Measurements from ENCODE around the gene PLEKHH2.
A peak's percentile ranks its signal among the peaks of the same experiment; 100 is the strongest.
"Not testable (repeated sequence)": the region's sequence is repeated elsewhere in the genome, so short reads cannot be mapped to it uniquely, and the experiment has no call there.

PLEKHH2 gene

DNA sequence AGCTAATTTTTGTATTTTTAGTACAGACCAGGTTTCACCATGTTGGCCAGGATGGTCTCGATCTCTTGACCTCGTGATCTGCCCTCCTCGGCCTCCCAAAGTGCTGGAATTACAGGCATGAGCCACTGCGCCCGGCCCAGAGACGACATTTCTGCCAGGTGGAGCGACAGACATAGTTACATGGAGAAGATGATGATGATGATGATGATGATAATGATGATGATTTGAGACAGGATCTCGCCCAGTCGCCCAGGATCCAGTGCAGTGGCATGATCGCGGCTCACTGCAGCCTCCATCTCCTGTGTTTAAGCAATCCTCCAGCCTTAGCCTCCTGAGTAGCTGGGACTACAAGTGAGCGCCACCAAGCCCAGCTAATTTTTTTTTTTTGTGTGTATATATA lies 907 bp upstream of the PLEKHH2 start:
- DNase-seq (ENCODE audit: low read depth in 1 of 2, low spot score in 1 of 2): not testable (repeated sequence)

DNA sequence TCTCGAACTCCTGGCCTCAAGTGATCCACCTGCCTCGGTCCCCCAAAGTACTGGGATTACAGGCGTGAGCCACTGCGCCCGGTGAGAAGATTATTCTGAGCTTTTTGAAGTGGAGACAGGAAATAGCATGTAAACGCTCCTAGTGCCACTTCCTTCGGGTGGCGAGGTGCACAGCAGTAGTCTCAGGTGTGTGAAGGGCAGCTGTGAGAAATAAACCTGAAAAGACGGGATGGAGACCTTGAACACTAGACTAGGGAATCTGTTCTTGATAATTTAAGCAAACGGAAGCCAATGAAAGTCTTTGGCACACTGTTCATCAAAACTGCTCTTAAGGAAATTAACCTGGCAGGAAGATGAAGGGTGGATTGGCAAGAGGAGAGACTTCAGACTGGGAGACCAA lies 439 bp upstream of the PLEKHH2 start:
- DNase-seq (ENCODE audit: low read depth in 1 of 2, low spot score in 1 of 2): no peak

- DNase-seq (ENCODE audit: low read depth in 1 of 2, low spot score in 1 of 2): no peak
Measured at GRCh38 chr2:43642363-43642762, 5.3 kb downstream of the PLEKHH2 start.

- no peak for DNase-seq (ENCODE audit: low read depth in 1 of 2, low spot score in 1 of 2)
Measured at GRCh38 chr2:43643680-43644079, 6.6 kb downstream of the PLEKHH2 start.

- DNase-seq (ENCODE audit: low read depth in 1 of 2, low spot score in 1 of 2): no peak
Measured at GRCh38 chr2:43648994-43649701, 12.1 kb downstream of the PLEKHH2 start.

GRCh38 chr2:43653506-43653905 lies 16.4 kb downstream of the PLEKHH2 start:
- no peak for DNase-seq (ENCODE audit: low read depth in 1 of 2, low spot score in 1 of 2)

DNA sequence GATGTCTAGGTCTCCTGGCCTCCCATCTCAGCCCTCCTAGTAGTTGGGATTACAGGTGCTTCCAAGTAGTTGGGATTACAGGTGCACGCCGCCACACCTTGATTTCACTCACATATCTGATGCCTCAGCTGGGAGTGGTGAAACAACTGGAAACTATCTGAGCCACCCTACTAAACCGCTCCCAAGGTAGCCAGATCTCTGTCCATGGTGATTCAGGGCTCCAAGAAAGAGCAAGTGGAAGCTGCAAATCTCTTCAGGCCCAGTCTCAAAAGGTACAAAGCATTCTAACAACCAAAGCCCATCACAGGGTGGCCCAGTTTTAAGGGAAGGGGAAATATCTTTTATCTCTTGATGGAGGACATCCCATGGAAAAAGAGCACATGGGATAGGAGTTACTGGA lies 20.2 kb downstream of the PLEKHH2 start:
- DNase-seq (ENCODE audit: low read depth in 1 of 2, low spot score in 1 of 2): no peak

DNA sequence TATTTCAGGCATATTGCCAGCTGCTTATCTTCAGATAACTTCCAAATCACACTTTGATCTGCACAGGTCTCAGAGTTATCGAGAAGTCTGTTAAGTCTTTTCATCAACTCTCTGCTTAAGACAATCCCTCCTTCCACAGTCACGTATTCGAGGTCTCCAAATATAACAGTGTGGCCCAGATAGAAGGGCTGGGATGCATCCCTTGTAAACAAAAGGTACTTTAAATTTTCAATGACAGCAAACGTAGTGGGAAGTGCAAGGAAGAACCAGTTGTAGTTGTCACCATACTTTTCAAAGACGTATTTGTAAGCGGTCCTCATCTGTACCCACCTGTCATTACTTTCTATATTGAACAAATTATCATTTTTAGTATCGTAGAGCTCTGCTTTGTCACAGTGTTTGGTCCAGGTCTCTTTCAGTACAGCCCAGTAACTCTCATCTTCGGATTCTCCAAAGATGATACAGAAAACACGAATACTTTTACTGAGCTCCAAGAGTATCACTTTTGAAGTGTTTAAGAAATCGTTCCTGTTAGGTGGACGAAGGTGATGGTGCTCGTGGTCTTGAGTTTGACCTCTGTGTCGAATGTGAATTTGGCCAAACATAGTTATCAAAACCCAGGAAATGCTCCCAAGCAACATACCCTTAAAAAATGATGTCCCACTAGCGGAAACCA lies 38.7 kb downstream of the PLEKHH2 start:
- DNase-seq (ENCODE audit: low read depth in 1 of 2, low spot score in 1 of 2): no peak

DNA sequence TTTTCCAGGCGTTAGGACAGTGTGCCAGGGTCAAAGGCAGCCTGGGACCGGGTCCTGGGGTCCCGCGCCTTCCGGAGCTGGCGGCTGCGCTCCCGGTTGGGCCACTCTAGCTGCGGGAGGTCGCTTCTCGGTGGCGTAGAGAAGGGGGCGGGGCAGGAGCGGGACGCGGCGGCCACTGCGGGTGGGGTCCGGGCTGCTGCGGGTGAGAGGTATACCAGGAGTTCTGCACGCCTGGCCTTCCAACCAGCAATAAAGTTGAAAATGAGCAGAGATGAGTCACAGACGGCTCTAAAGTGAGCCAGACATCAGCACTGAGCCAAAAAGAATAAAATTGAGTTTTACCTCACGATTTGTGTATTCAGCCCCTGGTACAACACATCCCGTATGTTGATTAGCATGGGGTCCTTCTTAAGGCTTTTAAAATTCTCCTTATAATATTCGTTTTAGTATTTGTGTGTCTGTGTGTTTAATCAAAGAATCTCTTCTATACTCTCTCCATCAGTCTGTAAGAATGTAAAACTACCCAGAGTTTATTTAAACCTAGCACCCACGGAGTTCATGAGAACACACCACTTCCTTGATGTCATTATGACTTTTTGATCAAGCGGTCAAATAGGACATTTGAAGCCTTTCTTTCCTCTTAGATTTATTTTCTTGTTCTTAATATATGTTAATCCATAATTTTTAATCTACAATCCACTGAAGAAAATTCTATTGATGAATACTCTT lies 39.4 kb downstream of the PLEKHH2 start, which contains the start of gene C1GALT1C1L:
TSS of gene C1GALT1C1L (minus strand) at position 108 of the 729 bp plus-strand sequence. CDS start at position 1, 107 bp downstream.
- peak in 1 of 2 donors; percentile 14 for DNase-seq (ENCODE audit: low read depth in 1 of 2, low spot score in 1 of 2)

DNA sequence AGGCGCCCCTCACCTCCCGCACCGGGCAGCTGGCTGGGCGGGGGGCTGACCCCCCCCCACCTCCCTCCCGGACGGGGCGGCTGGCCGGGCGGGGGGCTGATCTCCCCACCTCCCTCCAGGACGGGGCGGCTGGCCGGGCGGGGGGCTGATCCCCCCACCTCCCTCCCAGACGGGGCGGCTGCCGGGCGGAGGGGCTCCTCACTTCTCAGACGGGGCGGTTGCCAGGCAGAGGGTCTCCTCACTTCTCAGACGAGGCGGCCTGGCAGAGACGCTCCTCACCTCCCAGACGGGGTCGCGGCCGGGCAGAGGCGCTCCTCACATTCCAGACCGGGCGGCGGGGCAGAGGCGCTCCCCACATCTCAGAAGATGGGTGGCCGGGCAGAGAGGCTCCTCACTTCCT lies 40.7 kb downstream of the PLEKHH2 start:
- not testable (repeated sequence) for DNase-seq (ENCODE audit: low read depth in 1 of 2, low spot score in 1 of 2)

GRCh38 chr2:43685357-43685756 lies 48.3 kb downstream of the PLEKHH2 start:
- DNase-seq (ENCODE audit: low read depth in 1 of 2, low spot score in 1 of 2): no peak

GRCh38 chr2:43689999-43690398 lies 52.9 kb downstream of the PLEKHH2 start:
- DNase-seq (ENCODE audit: low read depth in 1 of 2, low spot score in 1 of 2): no peak

DNA sequence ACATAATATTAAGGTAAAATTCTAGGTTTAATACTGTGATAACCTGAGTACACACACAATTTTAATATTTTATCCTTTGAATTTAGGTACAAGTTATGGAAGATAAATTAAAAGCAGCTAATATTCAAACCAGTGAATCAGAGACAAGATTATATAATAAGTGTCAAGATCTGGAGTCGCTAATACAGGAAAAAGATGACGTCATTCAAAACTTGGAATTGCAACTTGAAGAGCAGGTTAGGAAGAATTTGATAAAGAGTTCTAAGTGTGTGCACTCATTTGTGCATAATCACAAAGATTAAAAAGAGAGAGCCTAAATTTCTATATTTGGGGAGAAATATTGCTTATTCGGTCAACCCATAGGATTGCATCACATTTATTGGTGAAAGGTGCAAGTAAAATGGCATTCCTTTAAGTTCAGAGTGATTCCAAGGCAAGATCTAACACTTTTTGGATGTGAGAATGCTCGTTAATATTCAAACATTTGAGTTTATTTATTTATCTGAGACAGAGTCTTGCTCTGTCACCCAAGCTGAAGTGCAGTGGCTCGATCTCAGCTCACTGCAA lies 55.5 kb downstream of the PLEKHH2 start:
- no peak for DNase-seq (ENCODE audit: low read depth in 1 of 2, low spot score in 1 of 2)

- DNase-seq (ENCODE audit: low read depth in 1 of 2, low spot score in 1 of 2): not testable (repeated sequence)
Measured at GRCh38 chr2:43698140-43698539, 61.1 kb downstream of the PLEKHH2 start.

- DNase-seq (ENCODE audit: low read depth in 1 of 2, low spot score in 1 of 2): no peak
Measured at GRCh38 chr2:43699761-43700160, 62.7 kb downstream of the PLEKHH2 start.

GRCh38 chr2:43701111-43701510 lies 64.1 kb downstream of the PLEKHH2 start:
- DNase-seq (ENCODE audit: low read depth in 1 of 2, low spot score in 1 of 2): no peak

DNA sequence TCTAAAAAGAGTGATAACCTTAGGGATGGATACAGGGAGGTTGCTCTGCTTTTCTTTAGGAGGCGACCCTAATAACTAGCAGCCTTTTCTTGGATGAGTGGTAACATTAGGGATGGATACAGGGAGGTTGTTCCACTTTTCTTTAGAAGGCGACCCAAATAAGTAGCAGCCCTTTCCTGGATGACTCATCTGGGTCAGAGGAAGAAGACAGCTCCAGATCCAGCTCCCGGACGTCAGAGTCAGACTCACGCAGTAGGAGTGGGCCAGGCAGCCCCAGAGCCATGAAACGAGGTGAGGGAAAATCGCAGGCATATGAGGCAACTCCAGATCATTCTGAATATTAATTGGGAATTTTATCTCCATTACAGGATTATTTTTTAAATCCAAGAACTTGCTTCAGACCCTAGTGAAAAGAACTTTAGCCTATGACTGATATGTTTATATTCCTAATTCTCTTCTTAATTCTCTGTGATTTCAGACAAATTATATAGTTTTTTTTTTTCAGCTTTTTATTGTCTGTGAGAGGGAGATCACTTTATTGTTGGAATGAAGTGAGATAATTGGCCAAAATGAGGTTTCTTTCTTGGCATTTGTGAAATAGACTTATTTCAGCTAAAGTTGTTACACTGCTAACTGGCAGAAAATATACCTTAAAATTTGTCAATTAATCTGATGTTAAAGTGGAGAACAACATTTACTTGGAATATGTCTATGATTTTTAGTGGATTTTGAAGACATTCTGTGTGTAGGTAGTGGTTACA lies 70.4 kb downstream of the PLEKHH2 start:
- DNase-seq (ENCODE audit: low read depth in 1 of 2, low spot score in 1 of 2): no peak

GRCh38 chr2:43708178-43708577 lies 71.1 kb downstream of the PLEKHH2 start:
- no peak for DNase-seq (ENCODE audit: low read depth in 1 of 2, low spot score in 1 of 2)

DNA sequence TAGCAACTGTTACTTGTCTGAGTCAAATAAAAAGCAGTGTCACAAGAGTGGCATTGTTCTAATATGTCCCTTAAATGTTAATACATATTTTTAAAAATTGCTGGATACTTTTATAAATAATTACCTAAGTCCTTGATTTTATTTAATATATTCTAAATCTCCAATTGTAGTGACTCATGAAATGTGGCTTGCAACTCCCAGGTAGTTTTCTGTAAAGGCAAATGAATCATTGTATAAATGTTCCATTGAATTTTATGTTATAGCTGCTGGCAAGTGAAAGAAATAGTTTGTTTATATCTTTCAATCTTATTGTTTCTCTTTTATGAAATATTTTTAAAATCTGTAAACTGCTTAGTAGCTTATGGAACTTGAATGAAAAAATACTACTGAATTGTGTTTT lies 71.8 kb downstream of the PLEKHH2 start:
- no peak for DNase-seq (ENCODE audit: low read depth in 1 of 2, low spot score in 1 of 2)

- DNase-seq (ENCODE audit: low read depth in 1 of 2, low spot score in 1 of 2): no peak
Measured at GRCh38 chr2:43710866-43711265, 73.8 kb downstream of the PLEKHH2 start.

DNA sequence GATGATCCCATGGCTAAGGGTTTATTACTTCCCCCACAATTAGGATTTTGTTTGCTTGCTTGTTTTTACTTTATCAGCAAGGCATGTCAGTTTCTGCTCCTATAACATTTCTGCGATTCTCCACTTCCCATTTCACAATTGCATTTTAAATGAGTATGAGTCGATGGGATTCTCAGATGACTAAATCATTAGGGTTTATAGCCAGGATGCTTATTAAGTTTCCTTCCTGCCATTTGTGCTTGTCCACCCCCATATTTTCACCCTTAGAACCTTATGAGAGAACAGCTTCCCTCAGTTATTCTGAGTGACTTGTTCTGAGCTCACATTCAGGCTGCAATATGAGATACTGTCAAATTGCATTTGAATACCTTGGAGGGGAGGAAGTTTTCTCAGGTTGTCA lies 77.1 kb downstream of the PLEKHH2 start:
- no peak for DNase-seq (ENCODE audit: low read depth in 1 of 2, low spot score in 1 of 2)

All from stimulated activated CD4-positive, alpha-beta T cell treated with anti-CD3 and anti-CD28 coated beads, Interleukin-15, amount 100 ng/mL, for 1 hour (primary cell).